Breast epithelium (tissue), 3 donors: ENCODE measurements around the gene BZW1.

ENCODE experiments used
- CTCF ChIP-seq, 3 donors: fragments of 450-650 bp; IDR thresholded peaks; one replicate each; pipeline ENCODE4 v1.5.1; 2016 to 2017; ENCODE audit warnings: antibody characterized with exemption in 3 of 3, mild to moderate bottlenecking in 3 of 3, moderate library complexity in 3 of 3
- POLR2A ChIP-seq: fragments of 450-650 bp; IDR thresholded peaks from one replicate; pipeline ENCODE4 v1.6.1; 2016; ENCODE audit warnings: antibody characterized with exemption, mild to moderate bottlenecking, moderate library complexity
- POLR2AphosphoS5 ChIP-seq, 3 donors: sonication (generic); formaldehyde crosslinking; IDR thresholded peaks; one replicate each; pipeline ENCODE4 v1.6.1; 2017; ENCODE audit warnings: antibody characterized with exemption in 3 of 3

- TF ChIP-seq POLR2AphosphoS5 (IDR thresholded peaks at IDR 0.05) (no peak), POLR2A (no peak), CTCF (IDR thresholded peaks at IDR 0.05) (no peak)
Measured at GRCh38 chr2:200843993-200844948, 32.6 kb downstream of the BZW1 start.
